Measurements from ENCODE around the gene ZNF418. TPM values are rescaled to one million over a fixed set of nuclear protein-coding genes. Genes with fewer than 3 reads are reported as not detected.

The ZNF418 gene
- total RNA-seq, 1 experiment from 2014 or later, result 0.04 TPM

- no peaks in the 10 kb centered on the region for H3K4me1 ChIP-seq (ENCODE audit: insufficient read depth, low read length)
- H3K27ac ChIP-seq (ENCODE audit: low read length), result no peak overlapping the region
- no peaks in the 10 kb centered on the region for H4K20me1 ChIP-seq (ENCODE audit: low read length)
- POLR2A ChIA-PET (ENCODE audit: unreplicated experiment), result no interaction called here
- no peak for DNase-seq
- TF ChIP-seq EZH2 (IDR thresholded peaks at IDR 0.05; ENCODE audit: low read length, unreplicated experiment), result no peak
- TF ChIP-seq EZH2phosphoT487 (IDR thresholded peaks at IDR 0.05; ENCODE audit: borderline replicate concordance, low read length), result no peak
- no peak for TF ChIP-seq CTCF (conservative IDR thresholded peaks at IDR 0.05; ENCODE audit: low read depth, low read length)
- H3K9me2 ChIP-seq (replicated peaks; ENCODE audit: low read length), result no peaks in the 10 kb centered on the region
- H2AFZ ChIP-seq (ENCODE audit: low read length), result no peak overlapping the region
- no peak overlapping the region for H3K9ac ChIP-seq (ENCODE audit: low read length)
- H3K9me3 ChIP-seq (ENCODE audit: low read length), result peaks cover 10% of the 10 kb centered on the region; the same call in 1 of the 2 replicates
- no peaks in the 10 kb centered on the region for H3K27me3 ChIP-seq (ENCODE audit: low read length)
- no peak for ATAC-seq
- BruUV-seq (replicated peaks), result no TSS peak
- H3K36me3 ChIP-seq (ENCODE audit: low read depth, low read length), result peaks cover 52% of the 10 kb centered on the region
- no peaks in the 10 kb centered on the region for H3K79me2 ChIP-seq (ENCODE audit: low read length)
- CTCF ChIA-PET, result no interaction called here
- no peak overlapping the region for H3K4me3 ChIP-seq (ENCODE audit: low read length)
- H3F3A ChIP-seq (ENCODE audit: low read length, unreplicated experiment), result no peaks in the 10 kb centered on the region
- H3K4me2 ChIP-seq (ENCODE audit: low read length), result no peak overlapping the region
- intact Hi-C loops (cut with micrococcal nuclease), result no loop called here
Measured at GRCh38 chr19:57907394-57907793, 27.8 kb downstream of the ZNF418 start.

- TF ChIP-seq CTCF (conservative IDR thresholded peaks at IDR 0.05; ENCODE audit: low read depth, low read length), result no peak
- no peak for TF ChIP-seq EZH2phosphoT487 (IDR thresholded peaks at IDR 0.05; ENCODE audit: borderline replicate concordance, low read length)
- TF ChIP-seq EZH2 (IDR thresholded peaks at IDR 0.05; ENCODE audit: low read length, unreplicated experiment), result no peak
- H3F3A ChIP-seq (ENCODE audit: low read length, unreplicated experiment), result no peaks in the 10 kb centered on the region
- no peaks in the 10 kb centered on the region for H3K9me2 ChIP-seq (replicated peaks; ENCODE audit: low read length)
- ATAC-seq, result no peak
- H3K36me3 ChIP-seq (ENCODE audit: low read depth, low read length), result peaks cover 34% of the 10 kb centered on the region
- intact Hi-C loops (cut with micrococcal nuclease), result no loop called here
- H3K4me1 ChIP-seq (ENCODE audit: insufficient read depth, low read length), result no peaks in the 10 kb centered on the region
- H4K20me1 ChIP-seq (ENCODE audit: low read length), result no peaks in the 10 kb centered on the region
- no peak overlapping the region for H3K4me3 ChIP-seq (ENCODE audit: low read length)
- CTCF ChIA-PET, result no interaction called here
- BruUV-seq (replicated peaks), result no TSS peak
- no peak overlapping the region for H3K27ac ChIP-seq (ENCODE audit: low read length)
- H2AFZ ChIP-seq (ENCODE audit: low read length), result no peak overlapping the region
- H3K79me2 ChIP-seq (ENCODE audit: low read length), result no peaks in the 10 kb centered on the region
- H3K27me3 ChIP-seq (ENCODE audit: low read length), result no peaks in the 10 kb centered on the region
- POLR2A ChIA-PET (ENCODE audit: unreplicated experiment), result no interaction called here
- peaks cover 10% of the 10 kb centered on the region; the same call in 1 of the 2 replicates for H3K9me3 ChIP-seq (ENCODE audit: low read length)
- DNase-seq, result no peak
- no peak overlapping the region for H3K9ac ChIP-seq (ENCODE audit: low read length)
- H3K4me2 ChIP-seq (ENCODE audit: low read length), result no peak overlapping the region
Measured at GRCh38 chr19:57905258-57905657, 29.9 kb downstream of the ZNF418 start.

- ATAC-seq (no peak), DNase-seq (no peak)
- ChIA-PET POLR2A (ENCODE audit: unreplicated experiment) (no interaction called here), CTCF (no interaction called here)
- no peak overlapping the region for H3K4me3 ChIP-seq (ENCODE audit: low read length)
- TF ChIP-seq CTCF (conservative IDR thresholded peaks at IDR 0.05; ENCODE audit: low read depth, low read length) (no peak), EZH2 (IDR thresholded peaks at IDR 0.05; ENCODE audit: low read length, unreplicated experiment) (no peak), EZH2phosphoT487 (IDR thresholded peaks at IDR 0.05; ENCODE audit: borderline replicate concordance, low read length) (no peak)
- intact Hi-C loops (cut with micrococcal nuclease), result no loop called here
- no peaks in the 10 kb centered on the region for H3K27me3 ChIP-seq (ENCODE audit: low read length)
- H4K20me1 ChIP-seq (ENCODE audit: low read length), result no peaks in the 10 kb centered on the region
- no peak overlapping the region for H2AFZ ChIP-seq (ENCODE audit: low read length)
- peaks cover 24% of the 10 kb centered on the region for H3K36me3 ChIP-seq (ENCODE audit: low read depth, low read length)
- H3K79me2 ChIP-seq (ENCODE audit: low read length), result no peaks in the 10 kb centered on the region
- H3K4me2 ChIP-seq (ENCODE audit: low read length), result no peak overlapping the region
- H3K9me2 ChIP-seq (replicated peaks; ENCODE audit: low read length), result no peaks in the 10 kb centered on the region
- no peaks in the 10 kb centered on the region for H3F3A ChIP-seq (ENCODE audit: low read length, unreplicated experiment)
- H3K9me3 ChIP-seq (ENCODE audit: low read length), result peaks cover 10% of the 10 kb centered on the region; the same call in 1 of the 2 replicates
- H3K27ac ChIP-seq (ENCODE audit: low read length), result no peak overlapping the region
- H3K9ac ChIP-seq (ENCODE audit: low read length), result no peak overlapping the region
- no peaks in the 10 kb centered on the region for H3K4me1 ChIP-seq (ENCODE audit: insufficient read depth, low read length)
- no TSS peak for BruUV-seq (replicated peaks)
Measured at GRCh38 chr19:57903618-57904184, 31.5 kb downstream of the ZNF418 start.
